SK-N-SH treated with all-trans-retinoic acid at 6 μM for 48 hours (cell line): ENCODE measurements around the gene CLCNKA.

Experiments
- ATAC-seq: fragments of 200-7000 bp; cut with Tn5 transposase; 3 replicates; pipeline ENCODE4 v1.9.1; 2020; ENCODE audit warnings: mild to moderate bottlenecking, moderate library complexity
- ARNTL ChIP-seq: fragments of 450-650 bp; formaldehyde crosslinking; IDR thresholded peaks from 2 replicates; pipeline ENCODE4 v1.5.0; 2020; ENCODE audit warnings: low read depth, mild to moderate bottlenecking, moderate library complexity, borderline replicate concordance
- BACH2 ChIP-seq: fragments of 250-450 bp; sonication (Bioruptor Pico); IDR thresholded peaks from 2 replicates; pipeline ENCODE4 v1.9.0; 2021; ENCODE audit warnings: mild to moderate bottlenecking, borderline replicate concordance
- CSDC2 ChIP-seq: fragments of 250-450 bp; sonication (Bioruptor Pico); IDR thresholded peaks from 2 replicates; pipeline ENCODE4 v1.5.0; 2020; ENCODE audit warnings: mild to moderate bottlenecking, moderate library complexity
- CSRNP3 ChIP-seq: fragments of 250-450 bp; sonication (Bioruptor Pico); IDR thresholded peaks from 2 replicates; pipeline ENCODE4 v1.5.1; 2021; ENCODE audit warnings: mild to moderate bottlenecking, moderate library complexity
- ESRRG ChIP-seq: fragments of 250-450 bp; sonication (Bioruptor Pico); IDR thresholded peaks from 2 replicates; pipeline ENCODE4 v1.6.1; 2021; ENCODE audit warnings: mild to moderate bottlenecking
- GLIS3 ChIP-seq: fragments of 250-450 bp; sonication (Bioruptor Pico); IDR thresholded peaks from 2 replicates; pipeline ENCODE4 v1.5.0; 2020; ENCODE audit warnings: mild to moderate bottlenecking, moderate library complexity
- ISL1 ChIP-seq: fragments of 250-450 bp; sonication (Bioruptor Pico); IDR thresholded peaks from 2 replicates; pipeline ENCODE4 v2.1.2; 2022; ENCODE audit warnings: mild to moderate bottlenecking, moderate library complexity
- OSR1 ChIP-seq: fragments of 250-450 bp; sonication (Bioruptor Pico); IDR thresholded peaks from 2 replicates; pipeline ENCODE4 v1.8.0; 2022; ENCODE audit warnings: moderate library complexity, mild to moderate bottlenecking, inconsistent platforms
- PATZ1 ChIP-seq: fragments of 250-450 bp; sonication (Bioruptor Pico); IDR thresholded peaks from 2 replicates; pipeline ENCODE4 v1.8.0; 2020; ENCODE audit warnings: mild to moderate bottlenecking, moderate library complexity, borderline replicate concordance
- POU6F1 ChIP-seq: fragments of 250-450 bp; sonication (Bioruptor Pico); IDR thresholded peaks from 2 replicates; pipeline ENCODE4 v1.8.0; 2021; ENCODE audit warnings: low read depth, mild to moderate bottlenecking, moderate library complexity, borderline replicate concordance
- PPARA ChIP-seq: fragments of 250-450 bp; sonication (Bioruptor Pico); IDR thresholded peaks from 2 replicates; pipeline ENCODE4 v1.5.0; 2020; ENCODE audit warnings: mild to moderate bottlenecking, borderline replicate concordance
- RARB ChIP-seq: fragments of 250-450 bp; sonication (Bioruptor Pico); IDR thresholded peaks from 2 replicates; pipeline ENCODE4 v1.8.0; 2021; ENCODE audit warnings: mild to moderate bottlenecking, moderate library complexity
- SNAI2 ChIP-seq: fragments of 250-450 bp; sonication (Bioruptor Pico); IDR thresholded peaks from 2 replicates; pipeline ENCODE4 v1.5.0; 2020; ENCODE audit warnings: mild to moderate bottlenecking, moderate library complexity
- TCF4 ChIP-seq: fragments of 250-450 bp; sonication (Bioruptor Pico); IDR thresholded peaks from 2 replicates; pipeline ENCODE4 v1.8.0; 2021; ENCODE audit warnings: mild to moderate bottlenecking, moderate library complexity, borderline replicate concordance
- TOX ChIP-seq: fragments of 250-450 bp; sonication (Bioruptor Pico); IDR thresholded peaks from 2 replicates; pipeline ENCODE4 v1.8.0; 2021; ENCODE audit warnings: mild to moderate bottlenecking, moderate library complexity, borderline replicate concordance
- ZC3H10 ChIP-seq: fragments of 250-450 bp; sonication (Bioruptor Pico); IDR thresholded peaks from 2 replicates; pipeline ENCODE4 v1.5.1; 2021; ENCODE audit warnings: mild to moderate bottlenecking, moderate library complexity
- ZFP30 ChIP-seq: fragments of 450-650 bp; formaldehyde crosslinking; IDR thresholded peaks from 2 replicates; pipeline ENCODE4 v1.5.0; 2022; ENCODE audit warnings: mild to moderate bottlenecking, moderate library complexity
- ZNF565 ChIP-seq: fragments of 450-650 bp; formaldehyde crosslinking; conservative IDR thresholded peaks from 2 replicates; pipeline ENCODE4 v1.5.0; 2020; ENCODE audit warnings: low read depth, mild to moderate bottlenecking, moderate library complexity
- ZNF70 ChIP-seq: fragments of 450-650 bp; formaldehyde crosslinking; IDR thresholded peaks from 2 replicates; pipeline ENCODE4 v1.5.0; 2020; ENCODE audit warnings: mild to moderate bottlenecking, moderate library complexity
- TF ChIP-seq, protein P1 (sequence below): fragments of 250-450 bp; sonication (Bioruptor Pico); IDR thresholded peaks from 2 replicates; pipeline ENCODE4 v1.5.0; 2020; ENCODE audit warnings: mild to moderate bottlenecking, moderate library complexity
- TF ChIP-seq, protein P2 (sequence below): fragments of 250-450 bp; sonication (Bioruptor Pico); IDR thresholded peaks from 2 replicates; pipeline ENCODE4 v1.5.1; 2020; ENCODE audit warnings: low read depth, mild to moderate bottlenecking, moderate library complexity

Gene CLCNKA

DNA sequence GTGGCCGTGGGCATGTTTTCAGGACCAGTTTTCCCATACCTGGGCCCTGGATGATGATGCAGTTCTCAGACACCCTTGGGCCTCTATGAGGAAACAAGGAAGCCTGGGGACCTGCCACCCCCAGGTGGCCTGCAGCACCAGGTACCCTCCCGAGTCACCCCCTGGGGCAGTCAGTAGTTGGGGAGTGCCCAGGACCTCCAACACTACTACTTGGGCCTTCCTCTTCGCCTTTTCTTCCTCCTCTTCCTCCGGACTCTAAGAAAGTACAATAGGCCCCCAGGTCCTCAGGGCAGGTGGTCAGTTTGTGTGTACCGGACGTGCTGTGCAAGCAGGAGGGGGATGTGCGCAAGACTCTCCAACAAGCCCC, 29.7 kb upstream of the CLCNKA start:
- no peak for ATAC-seq
- TF ChIP-seq PPARA (CRISPR knock-in tag) (no peak), ZFP30 (CRISPR knock-in tag) (no peak)

DNA sequence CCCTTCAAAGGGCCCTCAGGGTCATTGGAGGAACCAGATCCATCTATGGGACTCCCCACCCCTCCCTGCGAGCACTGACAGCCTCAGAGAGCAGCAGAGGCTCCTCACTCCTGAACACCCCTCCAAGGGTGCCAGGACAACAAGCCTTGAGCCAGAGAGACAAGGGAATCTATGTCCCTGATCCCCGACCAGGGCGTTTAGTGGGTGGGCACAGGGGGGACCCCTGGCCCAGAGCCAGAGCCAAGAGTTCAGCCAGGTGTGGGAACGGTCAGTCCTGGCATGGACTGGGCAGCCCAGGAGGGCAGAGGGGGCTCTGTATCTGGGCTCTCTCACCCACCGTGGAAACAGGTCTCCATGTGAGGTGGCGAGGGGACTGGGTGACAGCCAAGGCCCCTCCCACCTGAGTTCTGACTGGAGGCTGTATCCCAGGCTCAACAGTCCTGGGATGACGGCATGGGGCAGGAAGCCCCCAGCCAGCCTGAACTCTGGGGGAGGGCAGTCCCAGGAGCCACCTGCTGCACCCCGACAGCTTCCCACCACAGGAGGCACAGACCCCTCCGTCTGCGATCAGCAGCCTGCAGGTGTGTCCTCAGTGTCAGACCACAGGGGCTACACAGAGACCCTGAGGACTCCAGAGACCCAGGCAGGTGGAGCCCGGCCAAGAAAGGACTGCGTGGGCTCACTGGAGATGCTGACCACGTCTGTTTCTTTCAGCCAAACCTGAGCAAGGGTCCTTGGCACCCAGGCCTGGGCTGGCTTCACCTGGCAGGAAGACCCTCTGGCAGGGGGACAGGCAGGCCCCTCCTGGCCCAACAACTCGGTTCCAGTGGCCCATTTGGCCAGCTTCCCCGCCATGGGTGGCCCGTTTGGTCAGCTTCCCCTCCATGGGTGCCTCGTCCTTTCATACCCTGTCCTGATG, 29.0 kb upstream of the CLCNKA start:
- no peak for TF ChIP-seq PPARA (CRISPR knock-in tag)
- TF ChIP-seq RARB (CRISPR knock-in tag), result no peak
- TF ChIP-seq TOX (CRISPR knock-in tag), result no peak
- TF ChIP-seq, protein P1, sequence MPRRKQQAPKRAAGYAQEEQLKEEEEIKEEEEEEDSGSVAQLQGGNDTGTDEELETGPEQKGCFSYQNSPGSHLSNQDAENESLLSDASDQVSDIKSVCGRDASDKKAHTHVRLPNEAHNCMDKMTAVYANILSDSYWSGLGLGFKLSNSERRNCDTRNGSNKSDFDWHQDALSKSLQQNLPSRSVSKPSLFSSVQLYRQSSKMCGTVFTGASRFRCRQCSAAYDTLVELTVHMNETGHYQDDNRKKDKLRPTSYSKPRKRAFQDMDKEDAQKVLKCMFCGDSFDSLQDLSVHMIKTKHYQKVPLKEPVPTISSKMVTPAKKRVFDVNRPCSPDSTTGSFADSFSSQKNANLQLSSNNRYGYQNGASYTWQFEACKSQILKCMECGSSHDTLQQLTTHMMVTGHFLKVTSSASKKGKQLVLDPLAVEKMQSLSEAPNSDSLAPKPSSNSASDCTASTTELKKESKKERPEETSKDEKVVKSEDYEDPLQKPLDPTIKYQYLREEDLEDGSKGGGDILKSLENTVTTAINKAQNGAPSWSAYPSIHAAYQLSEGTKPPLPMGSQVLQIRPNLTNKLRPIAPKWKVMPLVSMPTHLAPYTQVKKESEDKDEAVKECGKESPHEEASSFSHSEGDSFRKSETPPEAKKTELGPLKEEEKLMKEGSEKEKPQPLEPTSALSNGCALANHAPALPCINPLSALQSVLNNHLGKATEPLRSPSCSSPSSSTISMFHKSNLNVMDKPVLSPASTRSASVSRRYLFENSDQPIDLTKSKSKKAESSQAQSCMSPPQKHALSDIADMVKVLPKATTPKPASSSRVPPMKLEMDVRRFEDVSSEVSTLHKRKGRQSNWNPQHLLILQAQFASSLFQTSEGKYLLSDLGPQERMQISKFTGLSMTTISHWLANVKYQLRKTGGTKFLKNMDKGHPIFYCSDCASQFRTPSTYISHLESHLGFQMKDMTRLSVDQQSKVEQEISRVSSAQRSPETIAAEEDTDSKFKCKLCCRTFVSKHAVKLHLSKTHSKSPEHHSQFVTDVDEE (CRISPR knock-in tag), result no peak
- TF ChIP-seq, protein P2, sequence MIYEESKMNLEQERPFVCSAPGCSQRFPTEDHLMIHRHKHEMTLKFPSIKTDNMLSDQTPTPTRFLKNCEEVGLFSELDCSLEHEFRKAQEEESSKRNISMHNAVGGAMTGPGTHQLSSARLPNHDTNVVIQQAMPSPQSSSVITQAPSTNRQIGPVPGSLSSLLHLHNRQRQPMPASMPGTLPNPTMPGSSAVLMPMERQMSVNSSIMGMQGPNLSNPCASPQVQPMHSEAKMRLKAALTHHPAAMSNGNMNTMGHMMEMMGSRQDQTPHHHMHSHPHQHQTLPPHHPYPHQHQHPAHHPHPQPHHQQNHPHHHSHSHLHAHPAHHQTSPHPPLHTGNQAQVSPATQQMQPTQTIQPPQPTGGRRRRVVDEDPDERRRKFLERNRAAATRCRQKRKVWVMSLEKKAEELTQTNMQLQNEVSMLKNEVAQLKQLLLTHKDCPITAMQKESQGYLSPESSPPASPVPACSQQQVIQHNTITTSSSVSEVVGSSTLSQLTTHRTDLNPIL (CRISPR knock-in tag), result no peak
- TF ChIP-seq OSR1 (CRISPR knock-in tag), result no peak
- no peak for TF ChIP-seq ZNF565 (CRISPR knock-in tag)
- TF ChIP-seq BACH2, result no peak
- TF ChIP-seq ZFP30 (CRISPR knock-in tag), result no peak
- TF ChIP-seq CSDC2 (CRISPR knock-in tag), result no peak
- TF ChIP-seq ARNTL (CRISPR knock-in tag), result no peak
- no peak for TF ChIP-seq ZC3H10 (CRISPR knock-in tag)
- no peak for TF ChIP-seq ISL1 (CRISPR knock-in tag)
- ATAC-seq, result no peak

DNA sequence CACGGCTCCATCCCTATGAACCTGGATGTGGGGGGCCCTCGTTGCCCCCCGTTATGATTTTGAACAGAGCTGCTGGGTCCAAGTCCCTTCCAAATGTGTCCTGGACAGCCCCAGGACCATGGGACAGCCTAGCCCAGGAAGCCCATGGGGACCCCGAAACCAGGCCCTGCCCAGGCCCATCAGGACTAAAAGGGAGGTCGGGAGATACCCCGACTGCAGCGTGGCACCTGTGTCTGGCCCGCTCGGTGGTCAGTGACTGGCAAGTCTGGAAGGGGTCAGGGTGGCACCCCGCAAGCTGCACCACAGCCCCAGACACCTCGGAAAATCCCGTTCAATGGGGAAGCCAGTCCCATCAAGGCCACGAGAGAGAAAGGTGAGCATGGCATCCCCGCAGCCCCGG, 28.2 kb upstream of the CLCNKA start:
- TF ChIP-seq ESRRG (CRISPR knock-in tag) (no peak), PPARA (CRISPR knock-in tag) (no peak), CSRNP3 (no peak), TCF4 (CRISPR knock-in tag) (no peak), RARB (CRISPR knock-in tag) (no peak), ZNF565 (CRISPR knock-in tag) (no peak), TOX (CRISPR knock-in tag) (no peak), ARNTL (CRISPR knock-in tag) (no peak), POU6F1 (CRISPR knock-in tag) (no peak), ZC3H10 (CRISPR knock-in tag) (no peak), PATZ1 (CRISPR knock-in tag) (no peak), OSR1 (CRISPR knock-in tag) (no peak), CSDC2 (CRISPR knock-in tag) (no peak), ZNF70 (CRISPR knock-in tag) (no peak), ZFP30 (CRISPR knock-in tag) (no peak), SNAI2 (CRISPR knock-in tag) (no peak), ISL1 (CRISPR knock-in tag) (no peak), GLIS3 (no peak), BACH2 (no peak)
- TF ChIP-seq, protein P2 (CRISPR knock-in tag), result no peak
- ATAC-seq, result no peak
